HepG2 (cell line): ENCODE data around the gene TOP2B. TPM values are rescaled to one million over a fixed set of nuclear protein-coding genes. Genes with fewer than 3 reads are reported as not detected.
A peak's percentile ranks its signal among the peaks of the same experiment; 100 is the strongest.

Experiments
- ATAC-seq: fragments of 200-7000 bp; cut with Tn5 transposase; 3 replicates; pipeline ENCODE4 v1.9.1; 2020; ENCODE audit warnings: mild to moderate bottlenecking, moderate library complexity
- BruUV-seq: library from RNA; stranded (reverse); fragments of 400-500 nt; replicated peaks from 2 replicates; lab custom pipeline; 2021; lab: Mats Ljungman, UMichigan
- CTCF ChIA-PET: fragments of 300-600 bp; formaldehyde crosslinking; extraction: SDS; loops from one replicate; lab custom pipeline; 2021; ENCODE audit warnings: low total read pairs, inconsistent platforms, low intra/inter-chr PET ratio; lab: Yijun Ruan, JAX
- POLR2A ChIA-PET: fragments of 350-600 bp; sonication (Branson Sonifier 250); formaldehyde crosslinking; loops from one replicate; lab custom pipeline; 2020; ENCODE audit warnings: antibody characterized with exemption, inconsistent platforms; lab: Yijun Ruan, JAX
- DNase-seq: peaks from one replicate; pipeline ENCODE4 v3.0.0-alpha.2; 2015; ENCODE audit warnings: low spot score
- FAIRE-seq: peaks from 3 replicates; lab custom pipeline; 2011; peaks lifted over from hg19 to GRCh38; lab: Jason Lieb, UNC
- H2AFZ ChIP-seq: one replicate; pipeline ENCODE4 v1.6.1; 2011; ENCODE audit warnings: low read length, inconsistent platforms
- H3K27ac ChIP-seq: fragments of 300-600 bp; 3 replicates; pipeline ENCODE4 v1.8.0; 2011; ENCODE audit warnings: mixed run types, mild to moderate bottlenecking, mixed read lengths, low read length, inconsistent platforms; ENCODE audit not compliant: insufficient read depth; ENCODE audit errors: extremely low read length
- H3K27me3 ChIP-seq, 2 experiments: fragments of 200-600 bp in 1 of 2; 2 replicates in 1 of 2; 3 replicates in 1 of 2; pipeline versions ENCODE4 v1.6.0 to v1.8.0; 2011; ENCODE audit warnings: low read length in 2 of 2, mild to moderate bottlenecking in 2 of 2, moderate library complexity in 2 of 2, inconsistent platforms in 1 of 2; ENCODE audit not compliant: insufficient read depth in 2 of 2, control insufficient read depth in 1 of 2
- H3K36me3 ChIP-seq, 2 experiments: fragments of 200-600 bp in 1 of 2; replicated peaks in 1 of 2; 2 replicates in 1 of 2; 3 replicates in 1 of 2; pipeline versions ENCODE4 v1.5.1 to v1.8.0; 2011; ENCODE audit warnings: low read length in 2 of 2, inconsistent platforms in 1 of 2; ENCODE audit not compliant: insufficient read depth in 2 of 2, control insufficient read depth in 1 of 2
- H3K4me1 ChIP-seq: 2 replicates; pipeline ENCODE4 v1.5.1; 2012; ENCODE audit warnings: low read length, inconsistent platforms; ENCODE audit not compliant: insufficient read depth
- H3K4me2 ChIP-seq: 2 replicates; pipeline ENCODE4 v1.6.0; 2011; ENCODE audit warnings: low read depth, low read length, inconsistent platforms
- H3K4me3 ChIP-seq, 3 experiments: fragments of 200-600 bp in 1 of 3; sonication (generic), shearing (Covaris generic) in 1 of 3; replicated peaks in 1 of 3; 2 replicates each; pipeline ENCODE4 v1.5.1; 2011 to 2016; ENCODE audit warnings: low read length in 3 of 3, inconsistent platforms in 2 of 3, low read depth in 2 of 3, mild to moderate bottlenecking in 2 of 3, control low read depth in 1 of 3, mixed read lengths in 1 of 3; ENCODE audit not compliant: insufficient read depth in 1 of 3
- H3K79me2 ChIP-seq: one replicate; pipeline ENCODE4 v1.6.1; 2011; ENCODE audit warnings: low read length, inconsistent platforms; ENCODE audit not compliant: insufficient read depth
- H3K9ac ChIP-seq: 2 replicates; pipeline ENCODE4 v1.6.0; 2011; ENCODE audit warnings: mild to moderate bottlenecking, low read depth, low read length, inconsistent platforms; ENCODE audit not compliant: insufficient read depth
- H3K9me3 ChIP-seq: 2 replicates; pipeline ENCODE4 v1.5.1; 2012; ENCODE audit warnings: mild to moderate bottlenecking, low read length
- H4K20me1 ChIP-seq: 2 replicates; pipeline ENCODE4 v1.6.0; 2011; ENCODE audit warnings: inconsistent platforms, mild to moderate bottlenecking, low read length, moderate library complexity; ENCODE audit not compliant: insufficient read depth
- FOSL2 ChIP-seq: sonication (generic); formaldehyde crosslinking; IDR thresholded peaks from 2 replicates; pipeline ENCODE4 v1.4.0; 2020; ENCODE audit warnings: missing genetic modification reagents
- GFI1 ChIP-seq: sonication (generic); formaldehyde crosslinking; IDR thresholded peaks from 2 replicates; pipeline ENCODE4 v1.5.0; 2020; ENCODE audit warnings: missing genetic modification reagents, mild to moderate bottlenecking, borderline replicate concordance
- MAFG ChIP-seq: sonication (generic); formaldehyde crosslinking; IDR thresholded peaks from 2 replicates; pipeline ENCODE4 v1.5.1; 2020; ENCODE audit warnings: mild to moderate bottlenecking, missing genetic modification reagents
- MBD4 ChIP-seq: IDR thresholded peaks from 2 replicates; pipeline ENCODE4 v1.6.1; 2012; ENCODE audit warnings: low read length, inconsistent platforms, borderline replicate concordance
- NR2F1 ChIP-seq, 2 experiments: fragments of 450-650 bp in 1 of 2; formaldehyde crosslinking in 1 of 2; IDR thresholded peaks; 2 replicates each; pipeline versions ENCODE4 v1.5.0 to v1.6.1; 2016 to 2020; ENCODE audit warnings: mild to moderate bottlenecking in 1 of 2, missing compliant biosample characterization in 1 of 2, missing genetic modification reagents in 1 of 2, moderate library complexity in 1 of 2
- TOE1 ChIP-seq: sonication (generic); formaldehyde crosslinking; IDR thresholded peaks from 2 replicates; pipeline ENCODE4 v1.4.0; 2020; ENCODE audit warnings: mild to moderate bottlenecking, missing genetic modification reagents
- ZFP1 ChIP-seq: IDR thresholded peaks from 2 replicates; pipeline ENCODE4 v1.6.1; 2016
- ZNF33B ChIP-seq: sonication (generic); formaldehyde crosslinking; IDR thresholded peaks from 2 replicates; pipeline ENCODE4 v1.5.1; 2020; ENCODE audit warnings: mild to moderate bottlenecking, missing genetic modification reagents
- ZNF615 ChIP-seq: sonication (generic); formaldehyde crosslinking; IDR thresholded peaks from 2 replicates; pipeline ENCODE4 v1.5.0; 2020; ENCODE audit warnings: mild to moderate bottlenecking, missing genetic modification reagents, borderline replicate concordance
- WGBS: methylation state at CpG from one replicate; pipeline ENCODE4 v1.1.6; 2017; ENCODE audit warnings: low lambda C conversion rate; 5-methylcytosine and 5-hydroxymethylcytosine counted together
- in situ Hi-C: cut with HindIII; loops from 2 replicates; pipeline ENCODE4 v1.10.0; 2017; ENCODE audit warnings: low pct_unique_long_range_greater_than_20kb; ENCODE audit not compliant: extremely low pct_ligation_motif_present
- intact Hi-C: fragments of 100-400 bp; cut with micrococcal nuclease; formaldehyde crosslinking; loops from one replicate; pipeline ENCODE4 v1.10.0; 2022; ENCODE audit not compliant: unreplicated experiment
- polyA plus RNA-seq, 8 experiments: library from polyadenylated mRNA; depleted of rRNA in 3 of 8; stranded (reverse) in 7 of 8; unstranded in 1 of 8; fragments of >200 nt; fragmentation: Illumina TruSeq in 4 of 8; extraction: Trizol in 4 of 8; gene quantifications; 2 replicates each; pipeline versions ENCODE4 v1.2.1 to v1.2.3, GENCODE V29; 2011 to 2016; ENCODE audit warnings: low read depth in 4 of 8, missing spikeins in 1 of 8, mixed read lengths in 1 of 8; ENCODE audit not compliant: insufficient read depth in 1 of 8
- total RNA-seq, 5 experiments: library from RNA; depleted of rRNA; stranded (reverse); fragments of >200 nt; fragmentation: Illumina TruSeq; extraction: Trizol; gene quantifications; 2 replicates each; pipeline ENCODE4 v1.2.3, GENCODE V29; 2016; ENCODE audit warnings: low read depth in 1 of 5
- TF ChIP-seq, protein P1 (sequence below): sonication (generic); formaldehyde crosslinking; IDR thresholded peaks from 2 replicates; pipeline ENCODE4 v1.4.0; 2020; ENCODE audit warnings: missing genetic modification reagents
- TF ChIP-seq, protein P2 (sequence below): sonication (generic); formaldehyde crosslinking; IDR thresholded peaks from 2 replicates; pipeline ENCODE4 v1.4.0; 2020; ENCODE audit warnings: missing genetic modification reagents
- TF ChIP-seq, protein P3 (sequence below): sonication (generic); formaldehyde crosslinking; IDR thresholded peaks from 2 replicates; pipeline ENCODE4 v1.5.0; 2020; ENCODE audit warnings: mild to moderate bottlenecking, missing genetic modification reagents
- TF ChIP-seq, protein P4 (sequence below): sonication (generic); formaldehyde crosslinking; IDR thresholded peaks from 2 replicates; pipeline ENCODE4 v1.4.0; 2020; ENCODE audit warnings: missing genetic modification reagents, mild to moderate bottlenecking, borderline replicate concordance

TOP2B gene
- total and polyA plus RNA-seq, 2 of the 13 experiments (the other 11 are each of a cell fraction or from before 2014, with no cell fraction given) = 27.6 to 88.1 TPM

DNA sequence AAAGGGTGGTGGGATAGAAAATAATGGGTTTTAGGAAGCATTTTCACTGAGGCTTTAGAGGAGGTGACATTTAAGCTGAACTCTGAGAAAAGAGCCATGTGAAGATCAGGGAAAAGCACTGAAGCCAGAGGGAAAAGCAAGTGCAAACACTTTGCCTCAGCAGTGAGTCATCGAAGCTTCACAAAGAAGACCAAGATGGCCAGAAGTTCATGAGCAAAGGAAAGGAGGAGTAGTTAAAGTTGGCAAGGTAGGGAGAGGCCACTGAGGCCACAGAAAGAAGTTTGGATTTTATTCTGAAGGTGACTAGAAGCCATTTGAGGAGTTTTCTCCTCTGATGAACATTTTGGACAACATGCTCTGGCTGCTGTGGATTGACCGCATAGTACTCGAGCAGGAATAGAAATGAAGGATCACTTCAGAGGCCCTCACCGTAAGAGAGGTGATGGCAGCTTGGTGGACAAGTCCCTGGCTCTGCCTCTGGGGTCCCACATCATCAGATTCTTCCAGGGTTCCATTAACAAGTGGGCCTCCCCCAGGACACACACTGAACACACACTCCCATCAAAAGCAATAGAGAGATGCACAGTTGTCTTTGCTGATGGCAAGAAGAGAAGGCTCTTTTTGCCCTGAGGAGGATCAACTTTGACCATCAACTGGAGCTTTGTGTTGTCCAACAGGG is 75.5 kb downstream of the TOP2B start:
- Histone ChIP-seq H2AFZ (no peak overlapping the region), H4K20me1 (no peaks in the 10 kb centered on the region), H3K4me3 (no peak overlapping the region), H3K4me1 (peaks cover 25% of the 10 kb centered on the region), H3K27me3 (no peaks in the 10 kb centered on the region), H3K9ac (no peak overlapping the region), H3K4me2 (no peak overlapping the region), H3K27ac (no peak overlapping the region), H3K36me3 (no peaks in the 10 kb centered on the region), H3K9me3 (no peaks in the 10 kb centered on the region), H3K79me2 (no peaks in the 10 kb centered on the region)
- 68% methylated on average over 2 of the region's 4 CpGs for WGBS
- no TSS peak for BruUV-seq
- ChIA-PET CTCF (no interaction called here), POLR2A (no interaction called here)
- in situ Hi-C loops (loop anchor here (10.0 kb wide), 1 partner anchor 164 kb away; the partner anchor contains the start of gene RARB), intact Hi-C loops (no loop called here)
- FAIRE-seq (no peak), DNase-seq (no peak), ATAC-seq (no peak)
- TF ChIP-seq FOSL2 (CRISPR knock-in tag) (0 out of 2 replicates have a peak, but pooled peaks have one; percentile 32), MAFG (CRISPR knock-in tag) (no peak)

DNA sequence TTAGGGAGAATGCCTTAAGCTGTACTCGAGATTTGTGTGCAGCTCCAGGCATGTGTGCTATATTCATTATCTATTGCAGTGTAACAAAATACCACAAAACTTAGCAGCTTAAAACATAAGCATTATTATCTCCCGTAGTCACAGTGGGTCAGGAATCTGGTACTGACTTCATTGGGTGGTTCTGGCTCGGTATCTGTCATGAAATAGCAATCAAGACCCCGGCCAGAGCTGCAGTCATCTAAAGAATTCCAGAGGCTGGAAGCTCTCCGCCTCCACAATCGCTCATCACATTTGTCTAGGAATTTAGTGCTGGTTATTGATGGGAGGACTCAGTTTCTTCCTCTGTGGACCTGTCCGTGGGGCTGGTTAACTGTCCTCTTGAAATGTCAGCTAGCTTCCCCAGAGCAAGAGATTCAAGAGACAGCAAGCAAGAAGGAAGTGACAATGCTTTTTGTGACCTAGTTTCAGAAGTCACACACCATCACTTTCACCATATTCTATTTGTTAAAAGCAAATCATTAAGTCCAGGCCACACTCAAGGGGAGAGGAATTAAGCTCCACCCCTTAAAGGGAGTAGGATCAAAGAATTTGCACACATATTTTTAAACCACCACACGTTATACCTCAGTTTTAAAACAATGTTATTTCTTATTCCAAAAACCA is 76.1 kb downstream of the TOP2B start:
- no peaks in the 10 kb centered on the region for H4K20me1 ChIP-seq
- intact Hi-C loops = no loop called here
- DNase-seq (no peak), FAIRE-seq (no peak), ATAC-seq (no peak)
- POLR2A ChIA-PET = no interaction called here
- TF ChIP-seq GFI1 = no peak
- no peak for TF ChIP-seq ZNF33B (CRISPR knock-in tag)
- no peak for TF ChIP-seq NR2F1 (CRISPR knock-in tag; IDR thresholded peaks at IDR 0.05)
- TF ChIP-seq ZFP1 (CRISPR knock-in tag) = no peak
- no peak for TF ChIP-seq MBD4
- TF ChIP-seq, protein P1, sequence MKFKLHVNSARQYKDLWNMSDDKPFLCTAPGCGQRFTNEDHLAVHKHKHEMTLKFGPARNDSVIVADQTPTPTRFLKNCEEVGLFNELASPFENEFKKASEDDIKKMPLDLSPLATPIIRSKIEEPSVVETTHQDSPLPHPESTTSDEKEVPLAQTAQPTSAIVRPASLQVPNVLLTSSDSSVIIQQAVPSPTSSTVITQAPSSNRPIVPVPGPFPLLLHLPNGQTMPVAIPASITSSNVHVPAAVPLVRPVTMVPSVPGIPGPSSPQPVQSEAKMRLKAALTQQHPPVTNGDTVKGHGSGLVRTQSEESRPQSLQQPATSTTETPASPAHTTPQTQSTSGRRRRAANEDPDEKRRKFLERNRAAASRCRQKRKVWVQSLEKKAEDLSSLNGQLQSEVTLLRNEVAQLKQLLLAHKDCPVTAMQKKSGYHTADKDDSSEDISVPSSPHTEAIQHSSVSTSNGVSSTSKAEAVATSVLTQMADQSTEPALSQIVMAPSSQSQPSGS (CRISPR knock-in tag) = no peak
- TF ChIP-seq, protein P2, sequence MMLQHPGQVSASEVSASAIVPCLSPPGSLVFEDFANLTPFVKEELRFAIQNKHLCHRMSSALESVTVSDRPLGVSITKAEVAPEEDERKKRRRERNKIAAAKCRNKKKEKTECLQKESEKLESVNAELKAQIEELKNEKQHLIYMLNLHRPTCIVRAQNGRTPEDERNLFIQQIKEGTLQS (CRISPR knock-in tag) = no peak
- no peak for TF ChIP-seq TOE1 (CRISPR knock-in tag)
- no peak for TF ChIP-seq ZNF615 (CRISPR knock-in tag)
- TF ChIP-seq, protein P3, sequence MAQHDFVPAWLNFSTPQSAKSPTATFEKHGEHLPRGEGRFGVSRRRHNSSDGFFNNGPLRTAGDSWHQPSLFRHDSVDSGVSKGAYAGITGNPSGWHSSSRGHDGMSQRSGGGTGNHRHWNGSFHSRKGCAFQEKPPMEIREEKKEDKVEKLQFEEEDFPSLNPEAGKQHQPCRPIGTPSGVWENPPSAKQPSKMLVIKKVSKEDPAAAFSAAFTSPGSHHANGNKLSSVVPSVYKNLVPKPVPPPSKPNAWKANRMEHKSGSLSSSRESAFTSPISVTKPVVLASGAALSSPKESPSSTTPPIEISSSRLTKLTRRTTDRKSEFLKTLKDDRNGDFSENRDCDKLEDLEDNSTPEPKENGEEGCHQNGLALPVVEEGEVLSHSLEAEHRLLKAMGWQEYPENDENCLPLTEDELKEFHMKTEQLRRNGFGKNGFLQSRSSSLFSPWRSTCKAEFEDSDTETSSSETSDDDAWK (CRISPR knock-in tag) = no peak
- TF ChIP-seq, protein P4, sequence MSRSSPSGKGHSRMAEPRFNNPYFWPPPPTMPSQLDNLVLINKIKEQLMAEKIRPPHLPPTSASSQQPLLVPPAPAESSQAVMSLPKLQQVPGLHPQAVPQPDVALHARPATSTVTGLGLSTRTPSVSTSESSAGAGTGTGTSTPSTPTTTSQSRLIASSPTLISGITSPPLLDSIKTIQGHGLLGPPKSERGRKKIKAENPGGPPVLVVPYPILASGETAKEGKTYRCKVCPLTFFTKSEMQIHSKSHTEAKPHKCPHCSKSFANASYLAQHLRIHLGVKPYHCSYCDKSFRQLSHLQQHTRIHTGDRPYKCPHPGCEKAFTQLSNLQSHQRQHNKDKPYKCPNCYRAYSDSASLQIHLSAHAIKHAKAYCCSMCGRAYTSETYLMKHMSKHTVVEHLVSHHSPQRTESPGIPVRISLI = no peak
- no peak overlapping the region for H2AFZ ChIP-seq
- no peaks in the 10 kb centered on the region for H3K79me2 ChIP-seq
- no peak overlapping the region for H3K4me2 ChIP-seq
- H3K36me3 ChIP-seq = no peaks in the 10 kb centered on the region
- H3K4me1 ChIP-seq = peaks cover 21% of the 10 kb centered on the region
- H3K9ac ChIP-seq = no peak overlapping the region
- CTCF ChIA-PET = no interaction called here
- no peak overlapping the region for H3K4me3 ChIP-seq
- no peak overlapping the region for H3K27ac ChIP-seq
- WGBS = 55% methylated on average over 6 of the region's 8 CpGs
- BruUV-seq = no TSS peak
- no peaks in the 10 kb centered on the region for H3K9me3 ChIP-seq
- in situ Hi-C loops = loop anchor here (10.0 kb wide), 1 partner anchor 164 kb away; the partner anchor contains the start of gene RARB
- no peaks in the 10 kb centered on the region for H3K27me3 ChIP-seq
